ENCODE measurements around the gene ZCRB1. TPM values are rescaled to one million over a fixed set of nuclear protein-coding genes. Genes with fewer than 3 reads are reported as not detected.

ZCRB1 gene
- 31.5 TPM for total RNA-seq (ENCODE audit: unreplicated experiment)
- long read RNA-seq, transcript ZCRB1-201 (8 exons, 1,827 nt), result major isoform, 5 of 18 reads
- long read RNA-seq, partial matches to known transcripts, result 13 of 18 reads
- long read RNA-seq, other reads (novel, unspliced or antisense), result 0 of 18 reads

- peaks cover 19% of the 10 kb centered on the region for H3K4me1 Mint-ChIP-seq (ENCODE audit: unreplicated experiment)
- peak; percentile 68 for DNase-seq (ENCODE audit: low spot score)
- H3K36me3 Mint-ChIP-seq (ENCODE audit: low read depth, unreplicated experiment), result no peaks in the 10 kb centered on the region
- H3K4me3 Mint-ChIP-seq (ENCODE audit: unreplicated experiment), result peak within 1 kb of the TSS; percentile 97
- no peak for TF ChIP-seq CTCF (IDR thresholded peaks at IDR 0.05; ENCODE audit: unreplicated experiment)
- H3K27ac Mint-ChIP-seq (ENCODE audit: unreplicated experiment), result peak within 1 kb of the TSS; percentile 88
- H3K9me3 Mint-ChIP-seq (ENCODE audit: unreplicated experiment), result no peaks in the 10 kb centered on the region
- peaks cover 8% of the 10 kb centered on the region for H3K27me3 Mint-ChIP-seq (ENCODE audit: unreplicated experiment)
Observed at GRCh38 chr12:42325653-42326474, at the start of gene ZCRB1, which contains the start of gene PPHLN1. Gene ZCRB1, minus strand, starts transcription at chr12:42326094. Its CDS starts 1,992 bp downstream, at chr12:42324102. Gene PPHLN1, plus strand, starts transcription at chr12:42326167. Its CDS starts 9,736 bp downstream, at chr12:42335903.

- no peaks in the 10 kb centered on the region for H3K4me1 Mint-ChIP-seq (ENCODE audit: unreplicated experiment)
- no peak overlapping the region for H3K27ac Mint-ChIP-seq (ENCODE audit: unreplicated experiment)
- no peak for DNase-seq (ENCODE audit: low spot score)
- peaks cover 4% of the 10 kb centered on the region for H3K36me3 Mint-ChIP-seq (ENCODE audit: low read depth, unreplicated experiment)
- TF ChIP-seq CTCF (IDR thresholded peaks at IDR 0.05; ENCODE audit: unreplicated experiment), result no peak
- H3K9me3 Mint-ChIP-seq (ENCODE audit: unreplicated experiment), result no peaks in the 10 kb centered on the region
- H3K27me3 Mint-ChIP-seq (ENCODE audit: unreplicated experiment), result no peaks in the 10 kb centered on the region
- H3K4me3 Mint-ChIP-seq (ENCODE audit: unreplicated experiment), result no peak overlapping the region
Observed at GRCh38 chr12:42373669-42374068, 47.8 kb upstream of the ZCRB1 start.

- TF ChIP-seq CTCF (IDR thresholded peaks at IDR 0.05; ENCODE audit: unreplicated experiment), result peak; percentile 62
- no peaks in the 10 kb centered on the region for H3K27me3 Mint-ChIP-seq (ENCODE audit: unreplicated experiment)
- peak; percentile 49 for DNase-seq (ENCODE audit: low spot score)
- H3K27ac Mint-ChIP-seq (ENCODE audit: unreplicated experiment), result no peak overlapping the region
- no peaks in the 10 kb centered on the region for H3K9me3 Mint-ChIP-seq (ENCODE audit: unreplicated experiment)
- no peak overlapping the region for H3K4me3 Mint-ChIP-seq (ENCODE audit: unreplicated experiment)
- H3K36me3 Mint-ChIP-seq (ENCODE audit: low read depth, unreplicated experiment), result peaks cover 4% of the 10 kb centered on the region
- H3K4me1 Mint-ChIP-seq (ENCODE audit: unreplicated experiment), result no peaks in the 10 kb centered on the region
Observed at GRCh38 chr12:42372154-42372791, 46.4 kb upstream of the ZCRB1 start.

GRCh38 chr12:42370013-42370412, 44.1 kb upstream of the ZCRB1 start:
- Mint-ChIP-seq H3K9me3 (ENCODE audit: unreplicated experiment) (no peaks in the 10 kb centered on the region), H3K4me3 (ENCODE audit: unreplicated experiment) (no peak overlapping the region), H3K27ac (ENCODE audit: unreplicated experiment) (no peak overlapping the region), H3K4me1 (ENCODE audit: unreplicated experiment) (no peaks in the 10 kb centered on the region), H3K27me3 (ENCODE audit: unreplicated experiment) (no peaks in the 10 kb centered on the region), H3K36me3 (ENCODE audit: low read depth, unreplicated experiment) (peaks cover 4% of the 10 kb centered on the region)
- no peak for TF ChIP-seq CTCF (IDR thresholded peaks at IDR 0.05; ENCODE audit: unreplicated experiment)
- DNase-seq (ENCODE audit: low spot score), result no peak
